GM18502 (cell line): ENCODE results near the gene TAS2R20.

Experiments
- ATAC-seq: cut with Tn5 transposase; IDR thresholded peaks from one replicate; pipeline ENCODE4 v1.9.1; 2021; ENCODE audit warnings: mild to moderate bottlenecking; ENCODE audit not compliant: unreplicated experiment, poor library complexity

Gene TAS2R20

GRCh38 chr12:10960211-10960610 is 37.9 kb downstream of the TAS2R20 start:
- no peak for ATAC-seq

GRCh38 chr12:10959804-10960203 is 38.3 kb downstream of the TAS2R20 start:
- ATAC-seq, result no peak

DNA sequence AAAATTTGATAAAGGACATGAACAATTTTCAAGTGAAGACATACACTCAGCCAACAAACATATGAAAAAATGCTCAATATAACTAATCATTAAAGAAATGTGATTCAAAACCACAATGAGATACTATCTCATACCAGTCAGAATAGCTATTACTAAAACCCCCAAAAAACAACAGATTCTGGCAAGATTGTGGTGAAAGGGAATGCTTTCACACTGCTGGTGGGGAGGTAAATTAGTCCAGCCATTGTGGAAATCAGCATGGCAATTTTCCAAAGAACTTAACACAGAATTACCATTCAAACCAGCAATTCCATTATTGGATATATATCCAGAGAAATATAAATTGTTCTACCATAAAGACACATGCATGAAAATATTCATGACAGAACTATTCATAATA is 40.4 kb downstream of the TAS2R20 start:
- no peak for ATAC-seq

- no peak for ATAC-seq
These were observed 42.0 kb downstream of the TAS2R20 start for GRCh38 chr12:10956085-10956484.

DNA sequence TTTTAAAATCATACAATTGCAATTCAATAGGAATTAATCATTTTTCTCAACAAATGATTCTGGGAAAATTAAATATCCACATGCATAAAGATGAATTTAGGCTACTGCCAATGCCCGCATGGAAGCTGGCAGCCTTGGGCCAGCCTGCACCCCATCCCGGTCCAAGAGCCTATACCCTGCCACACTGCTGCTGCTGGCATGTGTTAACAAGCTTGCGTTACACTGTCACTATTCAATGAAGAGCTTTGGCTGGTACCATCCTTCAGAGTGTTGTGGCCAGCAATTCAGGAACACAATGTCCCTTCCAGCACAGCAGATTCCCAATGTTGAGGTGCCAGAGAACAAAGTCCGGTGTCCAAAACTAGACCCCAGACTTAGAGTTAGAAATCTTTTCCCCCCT is 45.5 kb downstream of the TAS2R20 start:
- no peak for ATAC-seq
